Measurements from ENCODE around the gene CNOT6.

CNOT6 gene

GRCh38 chr5:180603076-180603594 lies 109.0 kb downstream of the CNOT6 start:
- Histone ChIP-seq H3K9ac (ENCODE audit: low read length) (no peak overlapping the region), H3K4me1 (ENCODE audit: low read length) (no peaks in the 10 kb centered on the region), H4K20me1 (ENCODE audit: insufficient read depth, low read length) (no peaks in the 10 kb centered on the region), H3K27ac (ENCODE audit: low read length) (no peak overlapping the region), H3K79me2 (ENCODE audit: low read length) (no peaks in the 10 kb centered on the region), H3K36me3 (replicated peaks; ENCODE audit: low read depth, low read length) (no peaks in the 10 kb centered on the region), H3K4me3 (ENCODE audit: low read length) (no peak overlapping the region), H3K9me3 (ENCODE audit: insufficient read depth, low read length) (no peaks in the 10 kb centered on the region), H3K27me3 (ENCODE audit: low read depth, low read length) (0 out of 2 replicates have a peak, but pooled peaks cover 3% of the 10 kb centered on the region), H2AFZ (ENCODE audit: low read depth, low read length) (no peak overlapping the region), H3K4me2 (ENCODE audit: low read length) (no peak overlapping the region)
- TF ChIP-seq EZH2phosphoT487 (IDR thresholded peaks at IDR 0.05; ENCODE audit: low read depth) = no peak
- TF ChIP-seq CTCF (IDR thresholded peaks at IDR 0.05; ENCODE audit: low read depth, low read length) = no peak

GRCh38 chr5:180604271-180604670 lies 110.1 kb downstream of the CNOT6 start:
- H3K4me3 ChIP-seq (ENCODE audit: low read length) = no peak overlapping the region
- no peaks in the 10 kb centered on the region for H3K4me1 ChIP-seq (ENCODE audit: low read length)
- H3K36me3 ChIP-seq (replicated peaks; ENCODE audit: low read depth, low read length) = no peaks in the 10 kb centered on the region
- TF ChIP-seq EZH2phosphoT487 (IDR thresholded peaks at IDR 0.05; ENCODE audit: low read depth) (no peak), CTCF (IDR thresholded peaks at IDR 0.05; ENCODE audit: low read depth, low read length) (no peak)
- no peaks in the 10 kb centered on the region for H3K79me2 ChIP-seq (ENCODE audit: low read length)
- no peak overlapping the region for H3K4me2 ChIP-seq (ENCODE audit: low read length)
- H4K20me1 ChIP-seq (ENCODE audit: insufficient read depth, low read length) = no peaks in the 10 kb centered on the region
- H3K9ac ChIP-seq (ENCODE audit: low read length) = no peak overlapping the region
- H2AFZ ChIP-seq (ENCODE audit: low read depth, low read length) = no peak overlapping the region
- H3K27me3 ChIP-seq (ENCODE audit: low read depth, low read length) = 0 out of 2 replicates have a peak, but pooled peaks cover 3% of the 10 kb centered on the region
- H3K27ac ChIP-seq (ENCODE audit: low read length) = no peak overlapping the region
- no peaks in the 10 kb centered on the region for H3K9me3 ChIP-seq (ENCODE audit: insufficient read depth, low read length)

- H2AFZ ChIP-seq (ENCODE audit: low read depth, low read length) = no peak overlapping the region; the same call in 1 of the 2 replicates
- no peak overlapping the region for H3K9ac ChIP-seq (ENCODE audit: low read length)
- no peaks in the 10 kb centered on the region for H4K20me1 ChIP-seq (ENCODE audit: insufficient read depth, low read length)
- peak overlapping the region; percentile 25 for H3K4me2 ChIP-seq (ENCODE audit: low read length)
- no peaks in the 10 kb centered on the region for H3K79me2 ChIP-seq (ENCODE audit: low read length)
- H3K36me3 ChIP-seq (replicated peaks; ENCODE audit: low read depth, low read length) = no peaks in the 10 kb centered on the region
- no peaks in the 10 kb centered on the region for H3K4me1 ChIP-seq (ENCODE audit: low read length)
- H3K4me3 ChIP-seq (ENCODE audit: low read length) = 0 out of 2 replicates have a peak overlapping the region, but pooled peaks have one; percentile 10
- no peaks in the 10 kb centered on the region for H3K9me3 ChIP-seq (ENCODE audit: insufficient read depth, low read length)
- no peak overlapping the region for H3K27ac ChIP-seq (ENCODE audit: low read length)
- peak; percentile 85 for TF ChIP-seq CTCF (IDR thresholded peaks at IDR 0.05; ENCODE audit: low read depth, low read length)
- TF ChIP-seq EZH2phosphoT487 (IDR thresholded peaks at IDR 0.05; ENCODE audit: low read depth) = no peak
- H3K27me3 ChIP-seq (ENCODE audit: low read depth, low read length) = 0 out of 2 replicates have a peak, but pooled peaks cover 3% of the 10 kb centered on the region
Observed at GRCh38 chr5:180605554-180606214, 111.5 kb downstream of the CNOT6 start.

- 0 out of 2 replicates have a peak, but pooled peaks cover 3% of the 10 kb centered on the region for H3K27me3 ChIP-seq (ENCODE audit: low read depth, low read length)
- H4K20me1 ChIP-seq (ENCODE audit: insufficient read depth, low read length) = no peaks in the 10 kb centered on the region
- H3K4me2 ChIP-seq (ENCODE audit: low read length) = no peak overlapping the region
- H3K9ac ChIP-seq (ENCODE audit: low read length) = no peak overlapping the region
- no peaks in the 10 kb centered on the region for H3K79me2 ChIP-seq (ENCODE audit: low read length)
- H3K9me3 ChIP-seq (ENCODE audit: insufficient read depth, low read length) = no peaks in the 10 kb centered on the region
- no peak overlapping the region for H2AFZ ChIP-seq (ENCODE audit: low read depth, low read length)
- H3K27ac ChIP-seq (ENCODE audit: low read length) = no peak overlapping the region
- no peak overlapping the region for H3K4me3 ChIP-seq (ENCODE audit: low read length)
- H3K36me3 ChIP-seq (replicated peaks; ENCODE audit: low read depth, low read length) = no peaks in the 10 kb centered on the region
- H3K4me1 ChIP-seq (ENCODE audit: low read length) = no peaks in the 10 kb centered on the region
- TF ChIP-seq EZH2phosphoT487 (IDR thresholded peaks at IDR 0.05; ENCODE audit: low read depth) (no peak), CTCF (IDR thresholded peaks at IDR 0.05; ENCODE audit: low read depth, low read length) (no peak; the same call in 1 of the 2 replicates)
Observed at GRCh38 chr5:180606215-180606785, 112.1 kb downstream of the CNOT6 start.
